ENCODE results near the gene STK32C.
A peak's percentile ranks its signal among the peaks of the same experiment; 100 is the strongest.

Gene STK32C

GRCh38 chr10:132263866-132264265 lies 43.9 kb downstream of the STK32C start:
- no peaks in the 10 kb centered on the region for H3K27me3 ChIP-seq
- H3K9me3 ChIP-seq = no peaks in the 10 kb centered on the region
- no peak overlapping the region for H3K9ac ChIP-seq
- H3K4me1 ChIP-seq = peaks cover 13% of the 10 kb centered on the region
- no peaks in the 10 kb centered on the region for H4K20me1 ChIP-seq
- H3K36me3 ChIP-seq = no peaks in the 10 kb centered on the region
- TF ChIP-seq Cebpa-rat (IDR thresholded peaks at IDR 0.05) = no peak
- H3K4me3 ChIP-seq = no peak overlapping the region
- no peak overlapping the region for H3K4me2 ChIP-seq
- no peak overlapping the region for H3K27ac ChIP-seq

DNA sequence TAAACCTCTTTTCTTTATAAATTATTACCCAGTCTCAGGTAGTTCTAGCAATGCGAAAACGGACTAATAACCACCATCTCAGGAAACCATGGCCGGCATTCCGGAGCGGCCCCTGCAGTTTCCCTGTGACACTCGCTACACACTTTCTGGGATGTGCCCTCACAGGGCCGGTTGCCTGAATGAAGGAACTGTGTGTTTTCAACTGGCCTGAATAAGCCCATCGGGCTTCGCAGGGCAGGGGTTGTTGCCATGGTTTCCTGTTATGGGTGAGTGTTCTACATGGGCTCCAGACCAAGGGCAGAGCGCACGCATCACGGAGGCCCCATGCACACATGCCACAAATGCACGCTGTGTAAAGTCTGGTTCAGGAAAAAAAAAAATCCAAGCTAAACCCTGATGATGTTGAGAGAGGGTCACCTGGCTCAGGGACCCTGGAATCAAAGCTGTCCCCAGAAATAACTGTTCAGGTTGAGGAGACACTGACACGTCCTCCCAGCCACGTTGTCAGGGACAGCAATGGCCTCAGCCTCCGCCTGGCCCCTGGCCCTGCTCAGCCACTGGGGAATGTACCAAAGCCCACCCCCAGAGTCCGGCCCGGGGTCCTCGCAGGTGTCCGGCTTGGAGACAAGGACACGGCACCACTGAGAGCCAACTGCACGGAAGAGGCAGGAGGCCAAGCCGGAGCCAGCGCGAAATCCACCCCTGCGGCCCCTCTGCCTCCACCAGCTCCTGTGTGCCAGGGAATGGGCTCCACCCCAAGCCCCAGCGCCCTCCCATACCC lies 47.9 kb downstream of the STK32C start:
- H3K36me3 ChIP-seq = no peaks in the 10 kb centered on the region
- no peak for TF ChIP-seq Cebpa-rat (IDR thresholded peaks at IDR 0.05)
- peaks cover 23% of the 10 kb centered on the region for H3K4me1 ChIP-seq
- no peak overlapping the region for H3K9ac ChIP-seq
- H3K9me3 ChIP-seq = no peaks in the 10 kb centered on the region
- no peak overlapping the region for H3K27ac ChIP-seq
- no peak overlapping the region for H3K4me3 ChIP-seq
- peaks cover 11% of the 10 kb centered on the region; the same call in 1 of the 2 replicates for H4K20me1 ChIP-seq
- no peaks in the 10 kb centered on the region for H3K27me3 ChIP-seq
- no peak overlapping the region for H3K4me2 ChIP-seq

- Histone ChIP-seq H3K36me3 (no peaks in the 10 kb centered on the region), H3K4me1 (peaks cover 26% of the 10 kb centered on the region), H3K4me3 (no peak overlapping the region), H3K9me3 (no peaks in the 10 kb centered on the region), H3K4me2 (no peak overlapping the region), H3K9ac (no peak overlapping the region), H3K27ac (no peak overlapping the region), H4K20me1 (peaks cover 11% of the 10 kb centered on the region; the same call in 1 of the 2 replicates), H3K27me3 (no peaks in the 10 kb centered on the region)
- TF ChIP-seq Cebpa-rat (IDR thresholded peaks at IDR 0.05) = no peak
These were observed 49.3 kb downstream of the STK32C start for GRCh38 chr10:132258423-132258822.

DNA sequence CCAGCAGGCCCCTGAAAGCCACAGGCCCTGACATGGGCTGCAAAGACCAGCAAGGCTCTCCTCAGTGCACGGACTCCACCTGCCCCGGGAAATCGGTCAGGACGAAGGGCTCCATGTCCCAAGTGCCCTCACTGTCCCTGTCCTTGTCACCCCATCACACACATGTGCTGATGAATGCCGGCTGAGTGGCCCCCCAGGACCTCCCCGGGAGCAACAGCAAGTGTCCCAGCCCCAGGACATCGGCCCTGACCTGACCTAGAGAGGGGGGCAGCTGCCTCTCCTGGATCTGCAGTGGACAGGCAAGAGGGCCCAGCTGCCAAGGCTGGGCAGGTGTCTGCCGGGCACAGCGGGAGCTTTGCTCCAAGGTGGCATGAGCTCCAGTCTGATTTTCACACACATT lies 49.8 kb downstream of the STK32C start:
- Histone ChIP-seq H3K36me3 (no peaks in the 10 kb centered on the region), H3K9ac (no peak overlapping the region), H3K27ac (no peak overlapping the region), H3K4me2 (no peak overlapping the region), H3K9me3 (no peaks in the 10 kb centered on the region), H3K4me1 (peaks cover 26% of the 10 kb centered on the region), H3K27me3 (no peaks in the 10 kb centered on the region), H3K4me3 (no peak overlapping the region), H4K20me1 (peaks cover 11% of the 10 kb centered on the region; the same call in 1 of the 2 replicates)
- no peak for TF ChIP-seq Cebpa-rat (IDR thresholded peaks at IDR 0.05)

DNA sequence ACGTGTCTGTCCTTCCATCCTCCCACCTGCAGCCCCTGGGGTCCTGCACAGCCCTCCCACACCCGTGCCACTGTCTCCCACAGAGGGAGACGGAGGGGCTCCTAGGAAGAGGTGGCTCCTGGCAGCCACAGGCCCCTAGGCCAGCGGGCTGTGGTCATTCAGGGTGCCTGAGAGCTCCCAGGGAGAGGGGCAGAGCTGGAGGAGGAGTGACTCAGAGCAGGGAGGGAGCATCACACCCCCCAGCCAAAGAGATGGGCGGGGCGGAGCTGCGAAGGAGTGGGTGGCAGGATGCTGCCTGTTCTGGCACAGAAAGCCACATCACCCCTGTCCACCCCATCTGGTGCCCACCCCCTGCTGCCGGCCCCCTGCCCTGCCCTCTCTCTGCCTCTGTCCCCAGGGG lies 50.5 kb downstream of the STK32C start:
- Histone ChIP-seq H3K4me2 (peak overlapping the region; percentile 36; the same call in 1 of the 2 replicates), H3K36me3 (no peaks in the 10 kb centered on the region), H4K20me1 (peaks cover 11% of the 10 kb centered on the region; the same call in 1 of the 2 replicates), H3K27me3 (no peaks in the 10 kb centered on the region), H3K9me3 (no peaks in the 10 kb centered on the region), H3K4me3 (no peak overlapping the region), H3K4me1 (peaks cover 26% of the 10 kb centered on the region), H3K9ac (0 out of 2 replicates have a peak overlapping the region, but pooled peaks have one; percentile 4), H3K27ac (0 out of 2 replicates have a peak overlapping the region, but pooled peaks have one; percentile 13)
- no peak for TF ChIP-seq Cebpa-rat (IDR thresholded peaks at IDR 0.05)

DNA sequence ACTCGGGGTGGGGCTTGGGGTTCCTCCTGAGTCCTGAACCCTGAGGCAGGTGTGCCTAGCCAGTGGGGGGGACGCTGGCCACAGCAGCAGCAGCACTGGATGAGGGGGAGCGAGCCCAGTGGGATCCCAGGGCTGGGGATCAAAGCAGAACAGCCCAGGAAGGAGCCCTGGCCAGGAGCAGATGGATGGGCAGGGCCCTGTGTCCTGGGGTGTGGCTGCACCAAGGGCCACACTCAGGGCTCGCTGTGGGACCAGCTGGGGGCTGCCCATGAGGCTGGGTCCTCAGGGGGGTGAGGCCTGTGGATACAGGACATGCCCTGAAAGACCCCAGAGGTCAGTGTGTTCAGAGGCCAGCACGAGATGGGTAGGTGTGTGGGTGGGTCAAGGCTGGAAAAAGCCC lies 50.9 kb downstream of the STK32C start:
- no peaks in the 10 kb centered on the region for H3K36me3 ChIP-seq
- TF ChIP-seq Cebpa-rat (IDR thresholded peaks at IDR 0.05) = no peak
- H3K9ac ChIP-seq = 0 out of 2 replicates have a peak overlapping the region, but pooled peaks have one; percentile 4
- peak overlapping the region; percentile 36; the same call in 1 of the 2 replicates for H3K4me2 ChIP-seq
- H3K4me3 ChIP-seq = no peak overlapping the region
- H3K9me3 ChIP-seq = no peaks in the 10 kb centered on the region
- peaks cover 11% of the 10 kb centered on the region; the same call in 1 of the 2 replicates for H4K20me1 ChIP-seq
- 0 out of 2 replicates have a peak overlapping the region, but pooled peaks have one; percentile 13 for H3K27ac ChIP-seq
- no peaks in the 10 kb centered on the region for H3K27me3 ChIP-seq
- H3K4me1 ChIP-seq = peaks cover 26% of the 10 kb centered on the region

GRCh38 chr10:132255489-132256344 lies 52.0 kb downstream of the STK32C start:
- Histone ChIP-seq H3K27me3 (no peaks in the 10 kb centered on the region), H4K20me1 (peaks cover 11% of the 10 kb centered on the region; the same call in 1 of the 2 replicates), H3K36me3 (no peaks in the 10 kb centered on the region), H3K9me3 (no peaks in the 10 kb centered on the region), H3K27ac (peak overlapping the region; percentile 38), H3K4me1 (peaks cover 27% of the 10 kb centered on the region), H3K4me3 (no peak overlapping the region), H3K9ac (0 out of 2 replicates have a peak overlapping the region, but pooled peaks have one; percentile 40), H3K4me2 (peak overlapping the region; percentile 71)
- TF ChIP-seq Cebpa-rat (IDR thresholded peaks at IDR 0.05) = no peak

GRCh38 chr10:132254841-132255240 lies 52.9 kb downstream of the STK32C start:
- no peak for TF ChIP-seq Cebpa-rat (IDR thresholded peaks at IDR 0.05)
- no peaks in the 10 kb centered on the region for H3K36me3 ChIP-seq
- peaks cover 11% of the 10 kb centered on the region; the same call in 1 of the 2 replicates for H4K20me1 ChIP-seq
- no peak overlapping the region for H3K9ac ChIP-seq
- H3K4me1 ChIP-seq = peaks cover 36% of the 10 kb centered on the region
- peak overlapping the region; percentile 71 for H3K4me2 ChIP-seq
- no peak overlapping the region for H3K4me3 ChIP-seq
- H3K27me3 ChIP-seq = no peaks in the 10 kb centered on the region
- H3K27ac ChIP-seq = no peak overlapping the region
- H3K9me3 ChIP-seq = no peaks in the 10 kb centered on the region

- Histone ChIP-seq H4K20me1 (peaks cover 11% of the 10 kb centered on the region; the same call in 1 of the 2 replicates), H3K36me3 (no peaks in the 10 kb centered on the region), H3K9ac (no peak overlapping the region), H3K4me3 (no peak overlapping the region), H3K27me3 (no peaks in the 10 kb centered on the region), H3K9me3 (no peaks in the 10 kb centered on the region), H3K4me2 (no peak overlapping the region), H3K4me1 (peaks cover 49% of the 10 kb centered on the region), H3K27ac (no peak overlapping the region)
- TF ChIP-seq Cebpa-rat (IDR thresholded peaks at IDR 0.05) = no peak
These were observed 54.6 kb downstream of the STK32C start for GRCh38 chr10:132253092-132253687.
